PFSK-1 (cell line): ENCODE data around the gene MEGF11.

Experiments
- POLR2AphosphoS5 ChIP-seq: IDR thresholded peaks from 2 replicates; pipeline ENCODE4 v1.6.1; 2012; ENCODE audit warnings: low read depth, mild to moderate bottlenecking, control low read depth, low read length, moderate library complexity
- TAF1 ChIP-seq: IDR thresholded peaks from 2 replicates; pipeline ENCODE4 v1.6.1; 2012; ENCODE audit warnings: low read length, control low read depth, borderline replicate concordance; ENCODE audit not compliant: insufficient read depth
- TF ChIP-seq, protein P1 (sequence below), 2 experiments: IDR thresholded peaks; 2 replicates each; pipeline versions ENCODE4 v1.6.1 to v1.8.0; 2011 to 2012; ENCODE audit warnings: low read depth in 2 of 2, low read length in 2 of 2, control low read depth in 1 of 2, inconsistent platforms in 1 of 2, mild to moderate bottlenecking in 1 of 2, moderate library complexity in 1 of 2; ENCODE audit not compliant: insufficient read depth in 1 of 2

DNA sequence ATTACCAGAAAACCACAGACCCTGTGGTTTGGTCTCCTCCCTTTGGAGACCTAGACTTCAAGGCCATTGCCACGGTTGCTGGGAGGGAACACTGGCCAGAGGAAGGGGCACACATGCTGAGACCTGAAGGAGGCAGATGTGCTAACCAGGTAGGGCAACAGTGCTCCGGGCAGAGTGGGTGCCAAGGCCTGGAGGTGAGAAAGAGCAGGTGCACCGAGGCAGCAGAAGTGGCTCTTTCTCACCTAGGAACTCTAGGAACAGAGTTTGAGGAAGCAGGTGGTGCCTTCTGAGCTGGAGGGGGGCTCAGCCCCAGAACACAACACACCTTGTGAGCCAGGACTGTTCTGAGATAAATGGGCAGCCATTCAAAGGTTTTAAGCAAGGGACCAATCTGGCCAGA lies 106.1 kb downstream of the MEGF11 start:
- no peak for TF ChIP-seq POLR2AphosphoS5
- no peak for TF ChIP-seq TAF1
- TF ChIP-seq, protein P1, sequence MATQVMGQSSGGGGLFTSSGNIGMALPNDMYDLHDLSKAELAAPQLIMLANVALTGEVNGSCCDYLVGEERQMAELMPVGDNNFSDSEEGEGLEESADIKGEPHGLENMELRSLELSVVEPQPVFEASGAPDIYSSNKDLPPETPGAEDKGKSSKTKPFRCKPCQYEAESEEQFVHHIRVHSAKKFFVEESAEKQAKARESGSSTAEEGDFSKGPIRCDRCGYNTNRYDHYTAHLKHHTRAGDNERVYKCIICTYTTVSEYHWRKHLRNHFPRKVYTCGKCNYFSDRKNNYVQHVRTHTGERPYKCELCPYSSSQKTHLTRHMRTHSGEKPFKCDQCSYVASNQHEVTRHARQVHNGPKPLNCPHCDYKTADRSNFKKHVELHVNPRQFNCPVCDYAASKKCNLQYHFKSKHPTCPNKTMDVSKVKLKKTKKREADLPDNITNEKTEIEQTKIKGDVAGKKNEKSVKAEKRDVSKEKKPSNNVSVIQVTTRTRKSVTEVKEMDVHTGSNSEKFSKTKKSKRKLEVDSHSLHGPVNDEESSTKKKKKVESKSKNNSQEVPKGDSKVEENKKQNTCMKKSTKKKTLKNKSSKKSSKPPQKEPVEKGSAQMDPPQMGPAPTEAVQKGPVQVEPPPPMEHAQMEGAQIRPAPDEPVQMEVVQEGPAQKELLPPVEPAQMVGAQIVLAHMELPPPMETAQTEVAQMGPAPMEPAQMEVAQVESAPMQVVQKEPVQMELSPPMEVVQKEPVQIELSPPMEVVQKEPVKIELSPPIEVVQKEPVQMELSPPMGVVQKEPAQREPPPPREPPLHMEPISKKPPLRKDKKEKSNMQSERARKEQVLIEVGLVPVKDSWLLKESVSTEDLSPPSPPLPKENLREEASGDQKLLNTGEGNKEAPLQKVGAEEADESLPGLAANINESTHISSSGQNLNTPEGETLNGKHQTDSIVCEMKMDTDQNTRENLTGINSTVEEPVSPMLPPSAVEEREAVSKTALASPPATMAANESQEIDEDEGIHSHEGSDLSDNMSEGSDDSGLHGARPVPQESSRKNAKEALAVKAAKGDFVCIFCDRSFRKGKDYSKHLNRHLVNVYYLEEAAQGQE (IDR thresholded peaks at IDR 0.05; ENCODE audit: insufficient read depth in 1 of 2, low read depth in 2 of 2, low read length in 2 of 2): no peak
